Suppressor macrophage treated with lipopolysaccharide for 1 hour (primary cell): ENCODE measurements around the gene POGK.
"Not testable (repeated sequence)": the region's sequence is repeated elsewhere in the genome, so short reads cannot be mapped to it uniquely, and the experiment has no call there.

Experiments
- DNase-seq, 3 donors: peaks; one replicate each; pipeline ENCODE4 v3.0.0-alpha.2; 2020 to 2022

Gene POGK

DNA sequence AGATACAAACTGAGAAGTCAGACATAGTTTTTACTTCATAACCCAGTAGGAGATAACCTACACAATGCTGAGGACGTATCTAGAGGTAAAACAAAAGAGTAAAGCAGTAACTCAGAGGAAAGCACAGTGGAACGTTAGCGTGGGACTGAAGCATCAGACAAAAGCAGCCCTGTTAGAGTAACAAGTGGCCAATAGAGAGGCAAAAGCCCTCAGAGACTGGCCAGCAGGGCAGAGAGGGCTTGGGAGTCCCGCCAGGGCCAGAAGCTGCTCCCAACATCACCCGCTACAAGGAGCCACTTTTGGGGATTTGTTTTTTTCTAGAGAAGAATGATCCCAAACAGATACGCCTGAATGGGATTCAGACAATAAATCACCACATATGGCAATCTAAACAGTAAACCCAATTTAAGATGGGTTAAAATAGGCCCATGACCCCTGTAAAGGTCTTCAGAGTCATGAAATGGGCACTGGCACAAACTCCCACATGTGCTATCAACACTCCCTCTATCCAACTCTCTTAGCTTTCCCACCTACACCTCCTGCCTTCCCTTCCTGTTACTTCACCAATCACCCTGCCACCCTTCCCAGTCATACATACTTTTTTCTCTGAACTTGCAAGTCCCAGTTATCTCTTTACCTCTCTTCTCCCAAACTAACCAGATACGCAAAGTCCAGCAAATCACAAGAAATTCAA lies 19.6 kb downstream of the POGK start:
- no peak for DNase-seq

DNA sequence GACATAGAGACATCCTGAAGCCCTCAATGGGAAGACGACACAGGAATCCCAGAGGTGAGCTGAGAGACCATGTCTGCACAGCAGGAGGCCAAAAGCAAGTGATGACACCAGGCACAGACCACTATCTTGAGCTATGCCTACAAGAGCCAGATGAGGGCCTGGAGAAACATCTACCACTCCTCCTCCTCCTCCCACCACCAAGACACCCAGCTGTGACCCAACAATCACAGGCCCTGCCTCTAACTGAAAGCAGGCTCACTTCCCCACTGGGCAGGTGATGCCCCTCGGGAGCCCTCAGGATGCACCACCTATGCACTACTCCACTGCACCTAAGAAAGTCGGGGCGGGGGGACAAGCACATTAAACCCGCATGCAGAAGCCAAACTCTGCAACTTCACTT lies 20.3 kb downstream of the POGK start:
- DNase-seq, result no peak

DNA sequence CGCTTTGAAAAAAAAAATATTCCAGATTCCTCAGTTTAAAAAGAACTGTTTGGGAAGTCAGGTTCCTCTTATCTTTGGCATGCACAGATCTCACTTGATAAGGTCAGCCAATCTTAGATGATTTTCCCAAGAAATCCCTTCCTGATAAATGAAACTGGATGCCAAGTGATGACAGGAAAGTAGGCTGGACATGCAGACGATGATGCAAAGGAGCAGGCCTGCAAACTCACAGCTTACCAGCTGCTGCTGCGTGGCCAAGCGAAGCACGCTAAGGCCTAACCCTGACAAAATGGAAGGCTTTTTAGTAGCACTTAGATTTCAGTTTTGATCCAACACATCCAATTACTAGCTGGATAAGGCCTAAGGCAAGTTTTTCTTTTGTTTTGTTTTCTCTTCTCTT lies 26.7 kb downstream of the POGK start:
- DNase-seq, result no peak

DNA sequence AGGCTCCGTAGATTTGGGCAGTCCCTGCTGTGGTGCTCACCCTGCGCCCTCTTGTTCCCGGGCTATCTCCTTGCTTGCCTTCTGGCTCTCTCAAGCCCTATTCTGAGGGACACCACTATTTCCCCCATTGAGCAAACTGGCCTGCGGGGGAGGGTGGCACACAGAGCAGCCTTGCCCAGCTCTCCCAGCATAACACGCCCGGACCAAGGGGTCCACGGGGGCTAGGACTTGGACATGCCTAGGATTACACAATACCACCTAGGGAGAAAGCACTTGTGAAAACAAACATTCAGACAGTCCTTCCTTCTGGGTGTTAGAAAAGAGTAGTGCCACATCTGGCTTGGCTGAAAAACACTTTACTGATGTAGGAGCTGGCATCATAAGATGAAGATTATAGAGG lies 29.4 kb downstream of the POGK start:
- DNase-seq, result no peak

DNA sequence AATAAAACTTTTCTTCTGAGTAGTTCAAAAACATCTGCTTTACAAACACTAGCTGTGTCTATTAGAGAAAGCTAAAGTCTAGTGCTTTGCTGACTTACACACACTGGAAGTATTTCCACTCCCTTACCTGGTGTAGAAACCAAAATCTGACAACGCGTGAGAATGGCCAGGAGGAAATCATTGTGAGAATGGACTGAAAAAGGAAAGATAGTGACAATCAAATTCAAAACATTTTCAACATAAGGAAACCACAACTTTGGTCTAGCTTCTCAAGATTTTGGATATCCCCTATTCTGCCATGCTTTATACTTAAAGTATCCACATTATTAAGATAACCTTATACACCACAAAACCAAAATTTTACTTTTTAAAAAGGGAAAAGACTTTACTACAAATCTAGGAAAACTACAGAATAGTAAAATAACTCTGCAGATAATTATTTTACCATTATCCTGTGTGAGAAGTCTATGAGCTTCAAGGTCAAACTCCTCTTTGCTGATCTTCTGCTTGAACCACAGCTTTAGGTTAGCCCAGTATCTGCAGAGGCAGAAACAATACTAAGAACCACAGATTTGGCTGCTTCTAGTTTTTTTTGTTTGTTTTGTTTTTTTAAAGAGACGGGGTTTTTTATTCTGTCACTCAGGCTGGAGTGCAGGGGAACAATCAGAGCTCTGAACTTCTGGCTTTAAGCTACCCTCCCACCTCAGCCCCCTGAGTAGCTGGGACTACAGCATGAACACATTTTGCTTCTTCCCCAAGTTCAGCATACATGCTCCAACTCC lies 30.2 kb downstream of the POGK start:
- no peak for DNase-seq

DNA sequence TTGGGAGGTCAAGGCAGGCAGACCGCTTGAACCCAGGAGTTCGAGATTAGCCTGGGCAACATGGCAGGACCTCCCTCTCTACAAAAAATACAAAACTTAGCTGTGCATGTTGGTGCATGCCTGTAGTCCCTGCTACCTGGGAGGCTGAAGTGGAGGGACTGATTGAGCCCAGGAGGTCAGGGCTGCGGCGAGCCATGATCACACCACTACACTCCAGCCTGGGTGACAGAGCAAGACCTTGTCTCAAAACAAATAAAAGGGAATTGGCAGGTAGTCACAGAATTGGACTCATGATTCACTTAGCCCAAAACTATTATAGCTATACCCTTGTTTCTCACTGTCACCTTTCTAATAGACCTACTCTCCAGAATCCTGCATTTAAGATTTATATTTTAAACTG lies 31.3 kb downstream of the POGK start:
- DNase-seq, result no peak

DNA sequence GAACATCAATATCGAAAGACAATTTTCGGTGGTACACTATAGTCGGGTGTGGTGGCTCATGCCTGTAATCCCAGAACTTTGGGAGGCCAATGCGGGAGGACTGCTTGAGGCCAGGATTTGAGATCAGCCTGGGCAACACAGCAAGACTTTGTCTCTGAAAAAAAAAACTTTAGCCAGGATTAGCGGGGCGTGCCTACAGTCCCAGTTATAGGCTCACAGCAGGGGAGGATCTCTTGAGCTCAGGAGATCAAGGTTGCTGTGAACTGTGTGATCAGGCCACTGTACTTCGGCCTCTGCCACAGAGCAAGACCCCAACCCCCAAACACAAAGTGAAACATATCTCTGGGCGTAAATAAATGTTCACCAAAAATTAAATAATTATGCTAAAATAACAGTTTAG lies 35.2 kb downstream of the POGK start:
- no peak for DNase-seq

DNA sequence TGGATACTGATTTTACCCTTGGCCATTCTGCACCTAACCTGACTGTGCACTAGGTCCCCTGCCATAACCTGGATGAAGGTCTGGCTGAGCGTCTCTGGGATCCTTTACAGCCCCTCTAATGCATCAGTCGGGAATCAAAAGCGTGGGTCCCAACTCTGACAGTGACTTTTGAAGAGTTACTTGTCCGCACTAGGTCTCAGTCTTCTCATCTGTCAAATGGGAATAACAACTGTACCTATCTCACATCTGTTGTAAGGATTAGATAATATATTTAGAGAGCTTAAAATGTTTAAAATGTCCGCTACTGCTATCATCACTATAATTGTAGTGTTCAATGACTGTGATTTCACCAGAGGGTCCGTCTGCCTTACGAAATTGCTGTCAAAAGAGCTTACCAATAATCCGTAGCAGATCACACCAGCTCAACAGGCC lies 36.0 kb downstream of the POGK start:
- no peak for DNase-seq

DNA sequence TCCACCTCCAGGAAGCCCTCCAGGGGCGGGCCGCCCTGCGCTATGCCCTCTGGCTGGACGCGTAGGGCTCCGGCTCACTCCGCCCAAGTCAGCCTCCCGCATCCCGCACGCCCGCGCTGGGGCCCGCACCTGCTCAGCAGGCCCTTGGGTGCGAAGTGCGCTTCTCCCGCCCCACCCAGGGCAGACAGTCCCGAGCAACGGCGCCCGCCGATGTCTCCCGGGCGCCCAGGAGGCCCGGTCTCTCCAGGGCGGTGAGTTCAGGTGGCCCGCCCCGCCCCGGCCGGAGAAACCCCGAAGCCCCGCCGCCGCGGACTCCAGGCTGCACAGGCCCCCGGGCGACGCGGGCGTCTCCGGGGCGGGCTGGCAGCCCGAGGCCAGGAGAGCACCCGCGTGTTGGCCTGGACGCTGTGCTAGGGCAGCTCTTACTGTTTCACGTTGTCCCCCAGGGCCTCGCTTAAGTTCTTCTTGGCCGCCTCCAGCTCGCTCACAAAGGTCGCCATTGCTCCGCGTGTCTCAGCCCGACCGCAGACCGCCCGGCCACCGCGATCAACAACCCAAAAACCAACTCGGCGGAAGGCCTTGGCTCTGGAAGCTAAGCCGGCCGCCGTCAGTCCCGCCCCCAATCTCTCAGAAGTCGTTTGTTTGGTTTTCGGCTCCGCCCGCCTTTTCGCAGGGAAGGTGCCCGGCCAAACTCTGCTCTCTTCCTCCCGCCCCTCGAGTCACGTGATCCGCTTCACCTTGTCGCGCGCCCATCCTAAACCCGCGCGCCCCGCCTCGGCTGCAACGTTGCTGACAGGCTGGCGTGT lies 36.7 kb downstream of the POGK start, which contains the start of gene TADA1:
TADA1 (minus strand) TSS at position 531 of the 806 bp plus-strand sequence; CDS start at position 500, 31 bp downstream.
- peak; percentile 93 to 96 (median 96) for DNase-seq

DNA sequence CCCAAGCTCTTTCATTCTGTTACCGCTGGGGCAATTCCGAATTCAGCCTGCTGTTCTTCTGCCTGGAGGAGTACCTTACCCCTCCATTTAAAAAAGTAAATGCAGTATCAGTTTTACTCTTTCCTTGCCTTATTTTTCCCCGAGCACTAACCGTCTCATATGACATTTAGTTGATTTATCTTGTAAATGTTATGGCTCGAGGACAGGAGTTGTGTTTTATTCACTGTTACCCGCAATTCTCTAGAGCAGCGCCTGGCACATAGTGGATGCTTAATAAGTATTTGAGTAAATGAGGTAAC lies 37.2 kb downstream of the POGK start:
- DNase-seq, result no peak

DNA sequence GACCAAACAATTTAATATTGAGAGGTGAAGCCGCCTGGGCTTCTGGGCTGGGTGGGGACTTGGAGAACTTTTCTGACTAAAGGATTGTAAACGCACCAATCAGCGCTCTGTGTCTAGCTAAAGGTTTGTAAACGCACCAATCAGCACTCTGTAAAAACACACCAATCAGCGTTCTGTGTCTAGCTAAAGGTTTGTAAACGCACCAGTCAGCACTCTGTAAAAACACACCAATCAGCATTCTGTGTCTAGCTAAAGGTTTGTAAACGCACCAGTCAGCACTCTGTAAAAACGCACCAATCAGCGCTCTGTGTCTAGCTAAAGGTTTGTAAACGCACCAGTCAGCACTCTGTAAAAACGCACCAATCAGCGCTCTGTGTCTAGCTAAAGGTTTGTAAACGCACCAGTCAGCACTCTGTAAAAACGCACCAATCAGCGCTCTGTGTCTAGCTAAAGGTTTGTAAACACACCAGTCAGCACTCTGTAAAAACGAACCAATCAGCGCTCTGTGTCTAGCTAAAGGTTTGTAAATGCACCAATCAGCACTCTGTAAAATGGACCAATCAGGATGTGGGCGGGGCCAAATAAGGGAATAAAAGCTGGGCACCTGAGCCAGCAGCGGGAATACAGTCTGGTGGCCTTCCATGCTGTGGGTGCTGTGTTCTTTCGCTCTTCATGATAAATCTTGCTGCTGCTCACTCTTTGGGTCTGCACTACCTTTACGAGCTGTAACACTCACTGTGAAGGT lies 39.1 kb downstream of the POGK start:
- DNase-seq, result not testable (repeated sequence)

DNA sequence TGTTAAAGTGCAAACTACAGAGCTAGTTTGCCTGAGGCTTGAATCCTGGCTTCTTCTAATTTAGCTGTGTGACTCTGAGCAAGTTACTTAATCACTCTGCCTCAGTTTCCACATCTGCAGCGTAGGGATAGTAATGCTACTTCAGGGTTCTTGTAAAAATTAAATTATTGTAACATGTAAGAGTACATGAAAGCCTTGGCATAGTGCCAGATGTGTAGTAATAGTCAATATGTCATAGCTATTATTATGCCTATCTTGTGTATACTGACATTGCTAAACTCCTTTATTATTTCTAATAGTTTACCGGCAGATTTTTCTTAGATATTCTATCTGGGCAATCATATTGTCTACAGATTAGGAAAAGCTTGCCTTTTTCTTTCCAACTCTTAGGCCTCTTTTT lies 43.6 kb downstream of the POGK start:
- no peak for DNase-seq

DNA sequence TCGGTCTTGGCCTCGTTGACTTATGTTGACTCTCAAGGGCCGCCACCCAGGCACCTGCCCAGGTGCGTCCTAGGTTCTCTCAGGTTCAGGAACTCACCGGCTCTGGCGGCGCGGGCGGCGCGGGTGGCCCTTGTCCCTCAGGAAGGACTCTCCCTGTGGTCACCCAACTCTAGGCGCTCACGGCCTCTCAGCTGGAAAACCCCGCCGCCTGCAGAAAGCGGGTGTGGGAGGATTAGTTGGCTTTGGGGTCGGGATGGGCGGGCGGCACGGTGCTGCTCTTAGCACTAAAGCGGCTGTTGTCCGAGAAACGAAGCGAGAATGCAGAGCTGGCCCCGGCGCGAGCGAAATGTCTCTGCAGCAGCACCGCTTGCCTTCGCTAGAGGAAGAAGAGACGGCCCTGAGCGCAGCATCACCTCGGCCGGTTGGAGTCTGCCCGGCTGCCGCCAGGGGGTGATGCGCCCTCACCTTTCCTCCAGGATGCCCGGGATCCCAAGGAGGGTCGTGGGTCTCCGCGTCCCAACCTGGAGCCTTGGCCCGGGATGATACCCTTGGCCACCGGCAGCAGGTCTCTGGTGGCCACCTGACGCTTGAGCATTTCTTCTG lies 44.9 kb downstream of the POGK start:
- DNase-seq, result peak; percentile 40 to 68 (median 42)

DNA sequence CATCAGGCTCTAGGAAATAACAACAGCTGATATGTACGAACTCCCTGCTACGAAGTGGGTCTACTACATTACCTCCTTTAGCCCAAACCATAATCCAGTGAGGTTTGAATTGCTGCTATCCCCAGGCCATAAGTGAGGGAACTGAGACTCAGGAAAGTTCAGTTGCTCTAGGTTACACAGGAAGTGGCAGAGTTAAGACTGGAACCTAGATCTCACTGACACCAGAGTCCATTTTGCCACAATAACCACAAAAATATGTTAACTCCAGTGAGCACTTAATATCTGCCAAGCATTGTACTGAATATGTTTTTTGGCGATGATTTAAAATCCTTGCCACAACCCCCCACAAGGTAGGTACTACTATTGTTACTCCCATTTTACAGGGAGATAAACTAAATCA lies 45.7 kb downstream of the POGK start:
- no peak for DNase-seq

DNA sequence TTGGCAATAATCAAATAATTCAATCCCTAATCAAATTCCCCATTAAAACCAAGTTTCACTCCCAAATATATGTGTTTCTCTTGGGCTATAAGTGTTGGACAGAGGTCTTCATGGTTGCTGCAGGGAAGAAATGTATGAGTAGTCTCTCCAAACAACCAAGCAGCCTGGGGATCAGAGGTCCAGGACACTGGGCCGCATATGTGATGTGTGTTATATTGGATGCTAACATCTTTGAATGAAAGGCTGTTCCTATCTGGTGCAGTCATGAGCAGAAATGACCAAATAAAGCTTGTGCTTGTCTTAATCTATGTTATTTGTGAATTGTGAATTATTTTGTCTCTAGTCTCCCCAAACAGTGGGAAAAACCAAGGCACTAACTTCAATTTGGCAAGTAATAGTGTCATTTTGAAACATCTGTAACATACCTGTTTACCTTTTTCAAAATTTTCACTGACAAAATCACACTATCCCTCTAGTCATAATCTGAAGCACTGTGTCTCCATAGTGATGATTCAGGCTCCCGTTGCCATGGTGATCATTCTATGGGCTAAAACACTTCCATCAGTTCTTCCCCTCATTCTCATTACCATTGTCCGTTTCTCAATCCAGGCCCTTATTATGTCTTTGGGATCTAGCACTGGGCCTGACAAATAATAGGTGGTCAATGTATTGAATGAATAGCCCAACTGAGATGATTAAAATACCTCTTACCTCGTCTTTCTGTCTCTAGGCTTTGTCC lies 49.3 kb downstream of the POGK start:
- DNase-seq, result no peak

DNA sequence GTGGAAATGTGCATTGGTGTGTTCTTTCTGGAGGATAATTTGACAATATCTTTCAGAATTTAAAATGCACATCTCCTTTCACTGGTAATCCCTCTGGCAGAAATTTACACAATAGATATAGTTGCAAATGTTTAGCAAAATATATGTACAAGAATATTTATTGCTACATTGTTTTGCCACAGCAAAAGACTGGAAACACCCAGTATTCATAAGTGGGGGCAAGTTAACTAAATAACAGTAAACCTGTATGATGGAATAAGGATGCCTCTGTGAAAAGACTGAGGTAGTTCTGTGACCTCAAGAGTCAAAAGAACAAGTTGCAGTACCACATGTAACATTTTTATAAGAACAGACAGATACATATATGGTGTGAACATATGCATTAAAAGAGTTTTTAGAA lies 50.5 kb downstream of the POGK start:
- no peak for DNase-seq

DNA sequence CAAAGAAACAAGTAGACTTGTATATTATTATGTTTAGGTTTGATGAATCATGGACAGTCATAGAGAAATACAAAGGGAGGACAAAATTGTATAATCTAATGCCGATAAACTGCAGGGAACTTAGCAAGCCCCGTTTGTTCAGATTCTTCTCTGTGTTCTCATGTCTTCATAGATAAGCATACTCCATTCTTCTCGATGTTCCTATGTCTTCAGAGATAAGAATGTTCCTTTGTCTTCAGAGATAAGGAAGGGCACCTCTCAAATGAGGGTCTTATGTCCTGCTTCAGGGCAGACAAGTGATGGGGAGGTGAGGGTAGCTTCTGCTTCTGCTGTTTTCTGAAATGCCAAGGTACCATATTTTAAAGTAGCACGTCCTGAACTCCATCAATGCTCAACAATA lies 56.5 kb downstream of the POGK start:
- no peak for DNase-seq

DNA sequence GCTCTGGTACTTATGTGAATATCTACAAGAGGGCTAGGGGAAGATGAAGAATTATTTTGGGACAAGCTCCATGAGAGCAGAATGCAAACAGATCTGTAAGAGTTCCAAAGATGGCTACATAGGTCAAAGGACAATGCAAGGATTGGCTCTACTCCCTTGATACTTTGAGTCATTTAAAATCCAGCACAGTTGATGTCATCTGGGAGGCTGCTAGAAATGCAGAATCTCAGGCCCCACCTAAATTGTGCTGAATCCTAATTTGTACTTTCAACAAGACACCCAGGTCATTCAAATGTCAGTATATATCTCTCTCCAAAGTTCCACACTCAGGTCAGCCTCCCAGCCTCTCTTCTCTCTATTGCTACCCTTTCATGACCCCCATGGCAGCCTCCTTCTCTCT lies 60.5 kb downstream of the POGK start:
- DNase-seq, result no peak

DNA sequence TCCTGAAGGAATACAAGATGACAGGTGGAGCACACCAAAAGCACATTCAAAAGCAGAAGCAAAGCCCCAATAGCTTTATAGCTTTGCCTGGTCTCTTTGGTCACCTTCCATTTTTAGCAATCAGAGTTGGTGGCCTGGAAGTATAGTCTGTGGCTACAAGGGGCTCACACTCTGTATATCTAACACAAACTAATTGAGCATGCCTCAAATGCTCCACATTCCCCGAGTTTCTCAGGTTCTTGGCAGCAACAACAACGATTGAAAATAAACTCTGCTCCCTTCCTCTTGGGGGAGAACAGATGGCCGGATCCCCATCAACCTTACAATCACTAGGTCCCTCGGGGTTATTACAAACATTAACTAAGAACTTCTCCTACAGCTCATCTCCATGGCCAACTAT lies 61.7 kb downstream of the POGK start:
- DNase-seq, result no peak

DNA sequence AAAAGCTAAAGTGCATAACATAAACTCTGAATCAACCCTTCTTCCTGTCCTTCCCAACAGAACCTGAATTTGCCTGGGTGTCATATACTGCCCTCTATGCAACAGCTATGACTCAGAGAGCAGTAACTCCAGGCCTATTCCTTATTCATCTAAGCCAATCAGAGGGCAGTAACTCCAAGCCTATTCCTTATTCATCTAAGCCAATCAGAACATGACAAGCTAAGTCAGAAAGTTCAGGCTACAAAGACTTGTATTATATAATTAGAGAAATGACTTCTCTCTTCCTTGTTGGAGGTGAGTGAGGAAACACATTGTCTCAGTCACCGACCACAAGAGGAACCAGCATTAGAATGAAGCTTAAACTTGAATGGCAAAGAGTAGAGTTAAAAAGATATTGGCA lies 63.0 kb downstream of the POGK start:
- DNase-seq, result peak; percentile 84 to 94 (median 92)

DNA sequence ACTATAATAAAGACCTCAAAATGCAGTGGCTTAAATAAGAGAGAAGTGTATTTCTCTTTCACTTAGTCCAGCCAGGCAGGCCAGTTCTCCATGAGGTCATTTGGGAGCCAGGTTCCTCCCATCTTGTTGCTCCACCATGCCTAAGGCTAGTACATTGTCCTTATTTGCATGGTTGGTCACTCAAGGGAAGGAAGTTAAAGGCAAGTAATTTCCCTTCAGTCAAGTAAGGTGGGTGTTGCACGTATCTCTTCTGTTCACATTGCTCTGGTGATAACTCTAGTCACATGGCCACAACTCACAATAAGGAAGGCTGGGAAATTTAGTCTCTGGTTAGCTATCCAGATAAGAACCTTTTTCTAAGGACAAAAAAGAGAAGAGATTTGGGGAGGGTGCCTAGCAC lies 64.0 kb downstream of the POGK start:
- DNase-seq, result peak; percentile 82 to 88 (median 84)

DNA sequence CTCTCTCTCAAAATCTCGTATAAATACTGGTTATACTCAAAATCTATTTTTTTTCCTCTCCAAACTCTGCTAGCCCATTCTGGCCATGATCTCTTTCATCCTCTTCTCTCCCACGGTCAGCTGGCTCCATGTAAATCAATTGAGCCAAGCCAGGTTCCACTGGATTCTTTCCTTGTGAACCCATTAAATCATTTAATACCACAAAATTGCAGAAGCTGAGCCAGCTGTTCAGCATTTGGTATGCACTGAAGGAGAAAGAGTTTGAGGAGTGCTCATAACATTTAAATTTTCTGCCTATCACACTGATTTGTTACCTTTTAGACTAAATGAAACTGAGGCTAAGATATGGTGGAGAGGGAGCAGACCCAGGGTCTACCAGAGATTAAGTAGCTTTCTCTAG lies 65.9 kb downstream of the POGK start:
- no peak for DNase-seq
